Stimulated activated effector memory CD8-positive, alpha-beta T cell treated with anti-CD3 and anti-CD28 coated beads, Interleukin-12 subunit alpha, Interleukin-12 subunit beta, amount 100 ng/mL, for 72 hours (primary cell): Measurements from ENCODE around the gene CCBE1.

Experiments used
- ATAC-seq: fragments of 150-1000 bp; cut with Tn5 transposase; 2 replicates; pipeline ENCODE4 v1.10.0; 2021
- DNase-seq, 2 donors: peaks; one replicate each; pipeline ENCODE4 v3.0.0; 2021 to 2022; ENCODE audit warnings: low spot score in 2 of 2
- H3K27ac Mint-ChIP-seq: one replicate; pipeline ENCODE4 v1.8.0; 2022; ENCODE audit warnings: mild to moderate bottlenecking, mixed read lengths
- H3K36me3 Mint-ChIP-seq: one replicate; pipeline ENCODE4 v1.8.0; 2022; ENCODE audit warnings: mild to moderate bottlenecking, mixed read lengths
- H3K4me1 Mint-ChIP-seq: one replicate; pipeline ENCODE4 v1.8.0; 2022; ENCODE audit warnings: mixed read lengths
- H3K4me3 Mint-ChIP-seq: one replicate; pipeline ENCODE4 v1.8.0; 2022; ENCODE audit warnings: mild to moderate bottlenecking, mixed read lengths
- H3K9me3 Mint-ChIP-seq: one replicate; pipeline ENCODE4 v1.8.0; 2022; ENCODE audit warnings: mixed read lengths

CCBE1 gene

DNA sequence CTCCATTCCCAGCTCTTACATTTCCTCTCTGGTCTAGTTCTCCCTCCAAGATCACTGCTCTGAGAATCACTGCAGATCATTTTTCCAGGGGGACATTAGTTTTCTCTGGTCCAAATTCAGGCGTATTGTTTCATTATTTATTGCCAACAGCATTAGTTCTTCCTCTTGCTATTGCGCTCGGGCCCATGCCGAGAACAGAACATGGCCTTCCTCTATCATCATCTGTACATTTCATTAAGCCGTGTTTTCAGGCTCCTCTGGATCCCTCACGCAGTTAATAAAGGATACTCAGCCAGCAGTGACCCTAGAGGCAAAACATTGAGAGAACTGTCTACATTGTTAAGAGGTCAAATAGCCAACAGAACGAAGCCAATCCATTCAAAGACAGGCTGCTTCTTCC lies 63.9 kb downstream of the CCBE1 start:
- Mint-ChIP-seq H3K4me3 (no peak overlapping the region), H3K36me3 (no peaks in the 10 kb centered on the region), H3K4me1 (no peaks in the 10 kb centered on the region), H3K27ac (no peak overlapping the region), H3K9me3 (no peaks in the 10 kb centered on the region)
- DNase-seq (peak in 1 of 2 donors; percentile 4), ATAC-seq (no peak)

- DNase-seq, result peak in 1 of 2 donors; percentile 40
- Mint-ChIP-seq H3K4me3 (no peak overlapping the region), H3K9me3 (no peaks in the 10 kb centered on the region), H3K4me1 (no peaks in the 10 kb centered on the region), H3K36me3 (no peaks in the 10 kb centered on the region), H3K27ac (no peak overlapping the region)
- no peak for ATAC-seq
Observed at GRCh38 chr18:59631583-59632181, 65.5 kb downstream of the CCBE1 start.

GRCh38 chr18:59629894-59630293 lies 67.3 kb downstream of the CCBE1 start:
- H3K9me3 Mint-ChIP-seq, result no peaks in the 10 kb centered on the region
- H3K36me3 Mint-ChIP-seq, result no peaks in the 10 kb centered on the region
- H3K27ac Mint-ChIP-seq, result no peak overlapping the region
- no peaks in the 10 kb centered on the region for H3K4me1 Mint-ChIP-seq
- DNase-seq (no peak), ATAC-seq (no peak)
- H3K4me3 Mint-ChIP-seq, result no peak overlapping the region

GRCh38 chr18:59628995-59629394 lies 68.2 kb downstream of the CCBE1 start:
- ATAC-seq, result no peak
- no peak overlapping the region for H3K27ac Mint-ChIP-seq
- no peaks in the 10 kb centered on the region for H3K4me1 Mint-ChIP-seq
- no peaks in the 10 kb centered on the region for H3K36me3 Mint-ChIP-seq
- no peaks in the 10 kb centered on the region for H3K9me3 Mint-ChIP-seq
- H3K4me3 Mint-ChIP-seq, result no peak overlapping the region
- no peak for DNase-seq

DNA sequence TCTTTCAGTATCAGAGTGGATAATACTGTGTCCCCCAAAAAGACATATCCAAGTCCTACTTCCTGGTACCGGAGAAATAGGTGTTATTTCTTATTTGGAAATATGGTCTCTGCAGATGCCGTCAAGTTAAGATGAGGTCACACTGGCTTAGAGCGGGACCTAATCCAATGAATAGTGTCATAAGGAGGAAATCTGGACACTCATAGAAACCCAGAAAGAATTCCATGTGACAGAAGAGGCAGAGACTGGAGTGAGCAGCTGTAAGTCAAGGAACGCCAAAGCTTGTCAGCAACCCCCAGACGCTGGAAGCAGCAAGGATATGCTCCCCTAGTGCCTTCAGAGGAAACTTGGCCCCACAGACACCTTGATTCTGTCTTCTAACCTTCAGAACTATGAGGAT lies 69.8 kb downstream of the CCBE1 start:
- no peak overlapping the region for H3K27ac Mint-ChIP-seq
- no peak for ATAC-seq
- H3K4me1 Mint-ChIP-seq, result no peaks in the 10 kb centered on the region
- no peak overlapping the region for H3K4me3 Mint-ChIP-seq
- no peaks in the 10 kb centered on the region for H3K36me3 Mint-ChIP-seq
- H3K9me3 Mint-ChIP-seq, result no peaks in the 10 kb centered on the region
- no peak for DNase-seq

GRCh38 chr18:59624369-59624765 lies 72.9 kb downstream of the CCBE1 start:
- ATAC-seq (no peak), DNase-seq (no peak)
- no peaks in the 10 kb centered on the region for H3K36me3 Mint-ChIP-seq
- no peak overlapping the region for H3K4me3 Mint-ChIP-seq
- no peak overlapping the region for H3K27ac Mint-ChIP-seq
- H3K4me1 Mint-ChIP-seq, result no peaks in the 10 kb centered on the region
- no peaks in the 10 kb centered on the region for H3K9me3 Mint-ChIP-seq

DNA sequence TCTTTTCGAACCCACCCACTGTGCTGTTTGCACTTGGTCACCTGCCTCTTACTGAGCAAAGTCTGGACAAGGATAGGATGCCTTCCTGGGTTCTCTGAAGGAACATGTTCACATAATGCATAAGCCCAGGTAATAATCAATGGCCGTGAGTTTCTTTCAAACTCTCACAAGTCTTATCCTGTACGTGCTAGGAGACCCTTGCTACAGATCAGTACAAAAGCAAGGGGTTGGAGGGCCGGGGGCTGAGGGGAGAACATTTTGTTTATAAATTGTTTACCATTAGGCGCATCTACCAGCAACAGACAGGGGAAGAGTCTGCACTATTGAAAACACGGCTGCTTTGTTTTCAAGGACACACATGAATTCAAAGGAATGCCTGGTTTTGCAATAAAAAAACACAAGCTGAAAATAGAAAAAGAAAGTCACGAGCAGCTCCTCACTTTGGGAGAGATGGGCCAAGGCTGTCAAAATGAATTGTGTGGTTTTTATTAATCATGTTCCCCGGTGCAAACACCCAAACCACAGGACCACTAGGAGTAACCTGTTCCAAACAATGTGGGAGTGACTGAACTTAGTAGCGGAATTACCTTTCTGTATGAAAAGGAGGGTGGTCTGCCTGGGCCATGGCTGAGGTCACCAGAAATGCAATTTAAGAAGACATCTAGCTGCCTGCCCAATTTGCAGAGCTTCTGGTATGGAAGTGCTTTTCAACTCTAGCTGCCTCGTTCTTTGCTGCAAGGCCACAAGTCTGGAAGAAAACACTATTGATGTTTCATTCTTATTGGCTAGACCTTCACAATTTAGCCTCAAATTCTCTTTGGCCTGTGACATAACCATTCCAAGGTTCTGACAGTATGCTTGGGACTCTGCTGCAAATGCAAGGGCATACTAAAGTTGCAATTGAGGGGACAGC lies 73.5 kb downstream of the CCBE1 start:
- H3K4me3 Mint-ChIP-seq, result no peak overlapping the region
- ATAC-seq, result no peak
- H3K27ac Mint-ChIP-seq, result no peak overlapping the region
- H3K36me3 Mint-ChIP-seq, result no peaks in the 10 kb centered on the region
- H3K9me3 Mint-ChIP-seq, result no peaks in the 10 kb centered on the region
- no peaks in the 10 kb centered on the region for H3K4me1 Mint-ChIP-seq
- peak in 1 of 2 donors; percentile 13 for DNase-seq

DNA sequence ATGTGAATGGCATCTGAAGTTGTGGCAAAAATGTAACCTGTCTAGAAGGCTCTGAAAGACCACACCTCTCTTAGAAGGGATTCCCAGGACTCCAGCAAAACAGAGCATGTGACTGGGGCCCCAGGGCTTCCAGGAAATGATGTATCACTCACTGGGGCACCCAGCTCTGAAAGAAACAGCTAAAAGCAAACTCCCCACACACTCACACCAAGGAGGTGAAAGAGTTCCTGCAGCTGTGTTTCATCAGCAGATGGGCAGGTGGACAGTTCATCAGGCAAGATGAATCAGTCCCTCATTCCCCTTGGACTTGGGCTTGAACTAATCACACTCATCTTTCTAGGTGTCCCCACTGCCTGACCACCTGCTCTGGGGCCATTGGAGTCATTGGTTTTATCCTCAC lies 76.2 kb downstream of the CCBE1 start:
- no peaks in the 10 kb centered on the region for H3K4me1 Mint-ChIP-seq
- ATAC-seq (no peak), DNase-seq (no peak)
- no peak overlapping the region for H3K27ac Mint-ChIP-seq
- no peak overlapping the region for H3K4me3 Mint-ChIP-seq
- no peaks in the 10 kb centered on the region for H3K36me3 Mint-ChIP-seq
- no peaks in the 10 kb centered on the region for H3K9me3 Mint-ChIP-seq

- Mint-ChIP-seq H3K27ac (no peak overlapping the region), H3K9me3 (no peaks in the 10 kb centered on the region), H3K4me3 (no peak overlapping the region), H3K4me1 (no peaks in the 10 kb centered on the region), H3K36me3 (no peaks in the 10 kb centered on the region)
- ATAC-seq, result no peak
- DNase-seq, result no peak
Observed at GRCh38 chr18:59620381-59620780, 76.8 kb downstream of the CCBE1 start.

DNA sequence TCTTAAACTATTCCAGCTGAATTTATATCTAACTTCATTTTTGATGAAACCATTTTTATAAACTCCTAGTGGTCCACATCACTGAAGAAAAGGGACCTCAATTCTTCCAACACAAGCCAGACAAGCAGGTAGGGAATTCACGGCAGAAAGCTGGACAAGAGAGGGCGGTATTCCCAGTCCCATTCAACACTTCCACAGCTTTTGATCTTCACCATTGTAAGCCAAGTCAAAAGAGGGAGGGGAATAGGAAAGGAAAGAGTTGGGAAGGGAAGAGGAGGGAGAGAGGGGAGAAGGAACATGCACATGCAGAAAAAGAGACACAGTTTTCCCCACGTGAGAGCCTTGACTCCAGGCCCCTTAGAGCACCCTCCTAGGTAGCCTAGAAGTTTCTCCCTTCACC lies 77.4 kb downstream of the CCBE1 start:
- H3K4me3 Mint-ChIP-seq, result no peak overlapping the region
- no peak overlapping the region for H3K27ac Mint-ChIP-seq
- H3K36me3 Mint-ChIP-seq, result no peaks in the 10 kb centered on the region
- no peak for ATAC-seq
- H3K4me1 Mint-ChIP-seq, result no peaks in the 10 kb centered on the region
- DNase-seq, result no peak
- H3K9me3 Mint-ChIP-seq, result no peaks in the 10 kb centered on the region

- no peaks in the 10 kb centered on the region for H3K4me1 Mint-ChIP-seq
- H3K27ac Mint-ChIP-seq, result no peak overlapping the region
- DNase-seq, result no peak
- no peaks in the 10 kb centered on the region for H3K9me3 Mint-ChIP-seq
- no peak for ATAC-seq
- no peak overlapping the region for H3K4me3 Mint-ChIP-seq
- no peaks in the 10 kb centered on the region for H3K36me3 Mint-ChIP-seq
Observed at GRCh38 chr18:59617468-59617932, 79.7 kb downstream of the CCBE1 start.

DNA sequence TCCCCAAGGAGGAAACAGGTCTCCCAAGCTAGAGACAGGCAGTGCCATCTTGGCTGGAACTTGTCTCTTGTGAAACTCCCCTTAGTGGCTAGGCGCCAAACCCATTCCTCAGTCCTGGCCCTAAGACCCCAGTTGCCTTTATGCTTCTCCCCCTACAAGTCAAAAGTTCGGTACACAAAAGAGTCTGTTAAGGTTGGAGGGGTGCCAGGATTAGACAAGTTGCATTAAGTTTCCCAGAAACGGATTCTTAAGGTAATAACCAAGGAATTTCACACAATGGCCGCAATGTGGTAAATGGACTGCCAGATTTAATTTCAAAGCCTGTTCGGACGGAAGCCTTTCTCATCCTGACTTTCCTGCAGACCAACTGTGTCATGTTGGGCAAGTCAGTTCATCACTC lies 80.7 kb downstream of the CCBE1 start:
- no peak for DNase-seq
- no peak overlapping the region for H3K27ac Mint-ChIP-seq
- no peaks in the 10 kb centered on the region for H3K36me3 Mint-ChIP-seq
- no peak for ATAC-seq
- no peak overlapping the region for H3K4me3 Mint-ChIP-seq
- H3K4me1 Mint-ChIP-seq, result no peaks in the 10 kb centered on the region
- no peaks in the 10 kb centered on the region for H3K9me3 Mint-ChIP-seq

GRCh38 chr18:59613903-59614302 lies 83.3 kb downstream of the CCBE1 start:
- H3K36me3 Mint-ChIP-seq, result no peaks in the 10 kb centered on the region
- H3K4me3 Mint-ChIP-seq, result no peak overlapping the region
- no peak for DNase-seq
- no peaks in the 10 kb centered on the region for H3K4me1 Mint-ChIP-seq
- peaks cover 6% of the 10 kb centered on the region for H3K9me3 Mint-ChIP-seq
- ATAC-seq, result no peak
- H3K27ac Mint-ChIP-seq, result no peak overlapping the region

DNA sequence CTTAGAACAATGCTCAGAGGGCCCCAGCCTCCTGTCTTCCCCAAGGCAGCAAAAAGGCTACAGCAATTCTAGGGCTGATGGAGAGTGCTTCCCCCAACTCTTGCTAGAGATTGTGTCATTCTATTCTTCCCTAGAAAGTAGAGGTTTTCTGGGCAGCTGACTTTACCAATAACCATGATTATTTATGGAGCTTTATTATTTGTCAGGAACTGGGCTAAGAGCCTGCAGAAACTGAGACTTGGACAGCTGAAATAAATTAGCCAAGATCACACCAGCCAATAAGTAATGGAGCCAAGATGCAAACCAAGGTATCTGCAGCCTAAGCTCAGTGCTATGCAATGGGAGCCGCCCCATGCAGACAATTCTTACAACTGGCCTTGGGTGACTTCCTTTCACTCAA lies 84.8 kb downstream of the CCBE1 start:
- ATAC-seq (no peak), DNase-seq (no peak)
- Mint-ChIP-seq H3K9me3 (peaks cover 6% of the 10 kb centered on the region), H3K36me3 (no peaks in the 10 kb centered on the region), H3K27ac (no peak overlapping the region), H3K4me1 (no peaks in the 10 kb centered on the region), H3K4me3 (no peak overlapping the region)

DNA sequence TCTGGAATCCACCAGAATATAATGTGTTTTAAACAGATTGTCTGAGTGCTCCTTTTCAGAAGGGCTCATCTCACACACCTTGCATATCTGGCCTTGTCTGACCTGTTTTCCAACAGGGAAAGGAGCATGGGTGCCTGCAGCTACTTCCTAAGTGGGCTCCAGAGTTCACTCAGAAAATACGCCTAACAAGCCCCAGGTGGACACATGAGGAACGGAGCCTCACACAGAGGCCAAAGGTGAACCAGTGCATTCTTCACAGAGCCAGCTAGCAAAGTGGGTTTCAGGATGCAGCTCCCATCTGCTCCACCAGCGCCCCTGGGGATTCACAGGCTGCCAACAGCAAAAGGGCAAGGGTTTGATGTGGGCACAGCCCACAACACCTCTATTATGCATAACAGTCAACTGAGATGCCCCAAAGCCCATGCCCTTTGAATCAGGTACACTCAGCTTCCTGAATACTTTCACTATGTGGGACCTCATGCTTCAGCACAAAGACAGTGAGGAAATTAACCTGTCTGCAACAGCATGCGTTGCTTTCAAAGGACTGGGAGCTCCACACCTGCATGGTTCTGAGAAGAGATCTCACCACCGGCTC lies 86.6 kb downstream of the CCBE1 start:
- Mint-ChIP-seq H3K4me1 (no peaks in the 10 kb centered on the region), H3K9me3 (peaks cover 6% of the 10 kb centered on the region), H3K4me3 (no peak overlapping the region), H3K27ac (no peak overlapping the region), H3K36me3 (no peaks in the 10 kb centered on the region)
- DNase-seq (no peak), ATAC-seq (no peak)

- H3K9me3 Mint-ChIP-seq, result peaks cover 6% of the 10 kb centered on the region
- no peak overlapping the region for H3K4me3 Mint-ChIP-seq
- no peak for DNase-seq
- H3K36me3 Mint-ChIP-seq, result no peaks in the 10 kb centered on the region
- ATAC-seq, result no peak
- no peaks in the 10 kb centered on the region for H3K4me1 Mint-ChIP-seq
- no peak overlapping the region for H3K27ac Mint-ChIP-seq
Observed at GRCh38 chr18:59609654-59610053, 87.6 kb downstream of the CCBE1 start.
